Liver (tissue), 9 donors: Measurements from ENCODE around the gene CFAP300. TPM values are rescaled to one million over a fixed set of nuclear protein-coding genes. Genes with fewer than 3 reads are reported as not detected.

Experiments
- DNase-seq: peaks from one replicate; pipeline ENCODE4 v3.0.0-alpha.2; 2017; ENCODE audit warnings: low spot score
- H3K27ac ChIP-seq, 2 donors: one replicate each; pipeline ENCODE4 v1.7.0; 2013; ENCODE audit warnings: inconsistent platforms in 2 of 2, low read length in 2 of 2, control low read depth in 1 of 2, low read depth in 1 of 2, mild to moderate bottlenecking in 1 of 2
- H3K27me3 ChIP-seq, 4 donors: one replicate each; pipeline versions ENCODE4 v1.6.1 to v1.7.0; 2013; ENCODE audit warnings: low read length in 3 of 4, inconsistent platforms in 1 of 4, mild to moderate bottlenecking in 1 of 4, moderate library complexity in 1 of 4; ENCODE audit not compliant: control insufficient read depth in 4 of 4, insufficient read depth in 4 of 4
- H3K36me3 ChIP-seq, 4 donors: one replicate each; pipeline versions ENCODE4 v1.6.1 to v1.7.0; 2013; ENCODE audit warnings: low read length in 3 of 4, mild to moderate bottlenecking in 3 of 4, low read depth in 1 of 4, moderate library complexity in 1 of 4; ENCODE audit not compliant: control insufficient read depth in 4 of 4, insufficient read depth in 3 of 4
- H3K4me1 ChIP-seq, 4 donors: one replicate each; pipeline versions ENCODE4 v1.6.1 to v1.7.0; 2013; ENCODE audit warnings: low read length in 3 of 4, mild to moderate bottlenecking in 3 of 4, moderate library complexity in 1 of 4; ENCODE audit not compliant: control insufficient read depth in 4 of 4, insufficient read depth in 4 of 4
- H3K4me3 ChIP-seq, 3 donors: one replicate each; pipeline versions ENCODE4 v1.6.1 to v1.7.0; 2013; ENCODE audit warnings: low read length in 3 of 3, control low read depth in 1 of 3, low read depth in 1 of 3, mild to moderate bottlenecking in 1 of 3
- H3K9ac ChIP-seq, 2 donors: one replicate each; pipeline ENCODE4 v1.7.0; 2013; ENCODE audit warnings: low read length in 2 of 2, mild to moderate bottlenecking in 2 of 2, moderate library complexity in 2 of 2, control low read depth in 1 of 2, low read depth in 1 of 2
- H3K9me3 ChIP-seq, 4 donors: one replicate each; pipeline versions ENCODE4 v1.6.1 to v1.7.0; 2013; ENCODE audit warnings: low read length in 3 of 4; ENCODE audit not compliant: control insufficient read depth in 4 of 4
- EGR1 ChIP-seq, 2 donors: IDR thresholded peaks; 2 replicates each; pipeline ENCODE4 v1.6.1; 2016 to 2018; ENCODE audit warnings: antibody characterized with exemption in 2 of 2, low read depth in 2 of 2
- FOXA1 ChIP-seq: IDR thresholded peaks from 2 replicates; pipeline ENCODE4 v1.6.1; 2016; ENCODE audit warnings: antibody characterized with exemption
- FOXA2 ChIP-seq: IDR thresholded peaks from 2 replicates; pipeline ENCODE4 v1.6.1; 2016; ENCODE audit warnings: antibody characterized with exemption
- GABPA ChIP-seq, 2 donors: IDR thresholded peaks in 1 of 2; conservative IDR thresholded peaks in 1 of 2; 2 replicates each; pipeline ENCODE4 v1.6.1; 2016; ENCODE audit warnings: antibody characterized with exemption in 2 of 2, mild to moderate bottlenecking in 1 of 2, moderate library complexity in 1 of 2
- HNF4A ChIP-seq, 2 donors: conservative IDR thresholded peaks; 2 replicates each; pipeline ENCODE4 v1.6.1; 2016; ENCODE audit warnings: antibody characterized with exemption in 2 of 2, mild to moderate bottlenecking in 2 of 2
- HNF4G ChIP-seq: IDR thresholded peaks from 2 replicates; pipeline ENCODE4 v1.6.1; 2016; ENCODE audit warnings: antibody characterized with exemption
- JUND ChIP-seq, 2 donors: IDR thresholded peaks; 2 replicates each; pipeline ENCODE4 v1.6.1; 2016; ENCODE audit warnings: antibody characterized with exemption in 2 of 2
- NR2F2 ChIP-seq: IDR thresholded peaks from 2 replicates; pipeline ENCODE4 v1.6.1; 2016; ENCODE audit warnings: antibody characterized with exemption
- RAD21 ChIP-seq, 2 donors: IDR thresholded peaks; 2 replicates each; pipeline ENCODE4 v1.6.1; 2016; ENCODE audit warnings: antibody characterized with exemption in 2 of 2, mild to moderate bottlenecking in 2 of 2
- RXRA ChIP-seq, 2 donors: IDR thresholded peaks; 2 replicates each; pipeline ENCODE4 v1.6.1; 2017 to 2018; ENCODE audit warnings: antibody characterized with exemption in 2 of 2, mild to moderate bottlenecking in 1 of 2
- SP1 ChIP-seq: IDR thresholded peaks from 2 replicates; pipeline ENCODE4 v1.6.1; 2018; ENCODE audit warnings: antibody characterized with exemption, mild to moderate bottlenecking
- TAF1 ChIP-seq: conservative IDR thresholded peaks from 2 replicates; pipeline ENCODE4 v1.6.1; 2016; ENCODE audit warnings: antibody characterized with exemption, mild to moderate bottlenecking
- YY1 ChIP-seq: IDR thresholded peaks from 2 replicates; pipeline ENCODE4 v1.6.1; 2016; ENCODE audit warnings: antibody characterized with exemption, mild to moderate bottlenecking
- ZBTB33 ChIP-seq: IDR thresholded peaks from 2 replicates; pipeline ENCODE4 v1.6.1; 2016; ENCODE audit warnings: antibody characterized with exemption
- polyA plus RNA-seq, 2 donors: library from polyadenylated mRNA; stranded (reverse) in 1 of 2; unstranded in 1 of 2; fragments of 200-250 nt in 1 of 2; fragments of >200 nt in 1 of 2; fragmentation: Nextera tagmentation in 1 of 2; extraction: Ambion mirVana in 1 of 2; gene quantifications; one replicate each; pipeline versions ENCODE4 v1.2.1 to v1.2.3, GENCODE V29; 2013 to 2015
- total RNA-seq, 2 donors: library from RNA; depleted of rRNA; stranded (reverse); fragments of >200 nt; gene quantifications; one replicate each; pipeline ENCODE4 v1.2.3, GENCODE V29; 2014
- TF ChIP-seq, protein P1 (sequence below): IDR thresholded peaks from 2 replicates; pipeline ENCODE4 v1.6.1; 2016; ENCODE audit warnings: antibody characterized with exemption
- TF ChIP-seq, protein P2 (sequence below): IDR thresholded peaks from 2 replicates; pipeline ENCODE4 v1.6.1; 2016; ENCODE audit warnings: antibody characterized with exemption, mild to moderate bottlenecking
- TF ChIP-seq, protein P3 (sequence below): IDR thresholded peaks from 2 replicates; pipeline ENCODE4 v1.6.1; 2016; ENCODE audit warnings: antibody characterized with exemption
- TF ChIP-seq, protein P4 (sequence below): fragments of 150-350 bp; IDR thresholded peaks from 2 replicates; pipeline ENCODE4 v1.5.1; 2017; ENCODE audit warnings: improper control_type of control experiment, low read depth, low read length; ENCODE audit not compliant: missing input control
- donor health status: healthy.
- donor health status: healthy.
- donor health status: healthy.
- donor health status: healthy.
- donor health status: healthy.

Gene CFAP300
- total and polyA plus RNA-seq, 4 donors: 0.09 to 0.22 TPM; not detected in 2

DNA sequence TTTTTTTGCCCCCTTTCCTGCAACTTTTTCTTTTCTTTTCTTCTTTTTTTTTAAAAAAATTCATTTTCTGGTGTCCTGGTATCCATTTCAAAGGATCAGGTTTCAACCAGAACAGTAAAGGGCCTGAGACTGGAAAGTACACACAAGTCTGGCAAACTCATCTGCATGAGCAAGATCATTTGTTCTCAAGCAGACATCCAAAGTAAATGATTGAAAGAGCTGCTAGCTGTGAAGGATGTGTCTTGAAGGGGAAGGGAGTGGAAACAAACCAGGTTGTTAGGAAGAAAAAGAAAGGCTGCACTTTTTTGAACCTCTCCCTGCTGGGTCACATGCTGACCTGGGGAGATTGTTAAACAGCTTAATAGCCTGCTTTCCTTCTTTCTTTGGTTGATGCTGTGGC, 68.3 kb downstream of the CFAP300 start:
- Histone ChIP-seq H3K4me1 (peaks cover 8 to 34% (median 16%) of the 10 kb centered on the region in 4 donors), H3K9me3 (no peaks in the 10 kb centered on the region), H3K36me3 (no peaks in the 10 kb centered on the region), H3K4me3 (no peak overlapping the region), H3K27ac (no peak overlapping the region), H3K27me3 (no peaks in the 10 kb centered on the region), H3K9ac (no peak overlapping the region)
- TF ChIP-seq JUND (IDR thresholded peaks at IDR 0.05): no peak
- no peak for TF ChIP-seq FOXA1
- no peak for TF ChIP-seq GABPA (IDR thresholded peaks at IDR 0.05 in 1 of 2, conservative IDR thresholded peaks at IDR 0.05 in 1 of 2)
- TF ChIP-seq FOXA2: peak; percentile 40
- TF ChIP-seq TAF1: no peak
- TF ChIP-seq RAD21 (IDR thresholded peaks at IDR 0.05): peak in 1 of 2 donors; percentile 34
- TF ChIP-seq, protein P1, sequence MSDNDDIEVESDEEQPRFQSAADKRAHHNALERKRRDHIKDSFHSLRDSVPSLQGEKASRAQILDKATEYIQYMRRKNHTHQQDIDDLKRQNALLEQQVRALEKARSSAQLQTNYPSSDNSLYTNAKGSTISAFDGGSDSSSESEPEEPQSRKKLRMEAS: no peak
- no peak for TF ChIP-seq NR2F2
- peak in 1 of 2 donors; percentile 29 for TF ChIP-seq RXRA (IDR thresholded peaks at IDR 0.05)
- peak; percentile 50 for TF ChIP-seq YY1
- TF ChIP-seq ZBTB33: no peak
- no peak for TF ChIP-seq HNF4G
- TF ChIP-seq, protein P2, sequence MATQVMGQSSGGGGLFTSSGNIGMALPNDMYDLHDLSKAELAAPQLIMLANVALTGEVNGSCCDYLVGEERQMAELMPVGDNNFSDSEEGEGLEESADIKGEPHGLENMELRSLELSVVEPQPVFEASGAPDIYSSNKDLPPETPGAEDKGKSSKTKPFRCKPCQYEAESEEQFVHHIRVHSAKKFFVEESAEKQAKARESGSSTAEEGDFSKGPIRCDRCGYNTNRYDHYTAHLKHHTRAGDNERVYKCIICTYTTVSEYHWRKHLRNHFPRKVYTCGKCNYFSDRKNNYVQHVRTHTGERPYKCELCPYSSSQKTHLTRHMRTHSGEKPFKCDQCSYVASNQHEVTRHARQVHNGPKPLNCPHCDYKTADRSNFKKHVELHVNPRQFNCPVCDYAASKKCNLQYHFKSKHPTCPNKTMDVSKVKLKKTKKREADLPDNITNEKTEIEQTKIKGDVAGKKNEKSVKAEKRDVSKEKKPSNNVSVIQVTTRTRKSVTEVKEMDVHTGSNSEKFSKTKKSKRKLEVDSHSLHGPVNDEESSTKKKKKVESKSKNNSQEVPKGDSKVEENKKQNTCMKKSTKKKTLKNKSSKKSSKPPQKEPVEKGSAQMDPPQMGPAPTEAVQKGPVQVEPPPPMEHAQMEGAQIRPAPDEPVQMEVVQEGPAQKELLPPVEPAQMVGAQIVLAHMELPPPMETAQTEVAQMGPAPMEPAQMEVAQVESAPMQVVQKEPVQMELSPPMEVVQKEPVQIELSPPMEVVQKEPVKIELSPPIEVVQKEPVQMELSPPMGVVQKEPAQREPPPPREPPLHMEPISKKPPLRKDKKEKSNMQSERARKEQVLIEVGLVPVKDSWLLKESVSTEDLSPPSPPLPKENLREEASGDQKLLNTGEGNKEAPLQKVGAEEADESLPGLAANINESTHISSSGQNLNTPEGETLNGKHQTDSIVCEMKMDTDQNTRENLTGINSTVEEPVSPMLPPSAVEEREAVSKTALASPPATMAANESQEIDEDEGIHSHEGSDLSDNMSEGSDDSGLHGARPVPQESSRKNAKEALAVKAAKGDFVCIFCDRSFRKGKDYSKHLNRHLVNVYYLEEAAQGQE: no peak
- TF ChIP-seq EGR1 (IDR thresholded peaks at IDR 0.05; ENCODE audit: low read depth in 2 of 2): no peak
- TF ChIP-seq, protein P3, sequence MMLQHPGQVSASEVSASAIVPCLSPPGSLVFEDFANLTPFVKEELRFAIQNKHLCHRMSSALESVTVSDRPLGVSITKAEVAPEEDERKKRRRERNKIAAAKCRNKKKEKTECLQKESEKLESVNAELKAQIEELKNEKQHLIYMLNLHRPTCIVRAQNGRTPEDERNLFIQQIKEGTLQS: no peak
- peak; percentile 36 to 37 for TF ChIP-seq HNF4A (conservative IDR thresholded peaks at IDR 0.05)
- TF ChIP-seq SP1: peak; percentile 16
- TF ChIP-seq, protein P4, sequence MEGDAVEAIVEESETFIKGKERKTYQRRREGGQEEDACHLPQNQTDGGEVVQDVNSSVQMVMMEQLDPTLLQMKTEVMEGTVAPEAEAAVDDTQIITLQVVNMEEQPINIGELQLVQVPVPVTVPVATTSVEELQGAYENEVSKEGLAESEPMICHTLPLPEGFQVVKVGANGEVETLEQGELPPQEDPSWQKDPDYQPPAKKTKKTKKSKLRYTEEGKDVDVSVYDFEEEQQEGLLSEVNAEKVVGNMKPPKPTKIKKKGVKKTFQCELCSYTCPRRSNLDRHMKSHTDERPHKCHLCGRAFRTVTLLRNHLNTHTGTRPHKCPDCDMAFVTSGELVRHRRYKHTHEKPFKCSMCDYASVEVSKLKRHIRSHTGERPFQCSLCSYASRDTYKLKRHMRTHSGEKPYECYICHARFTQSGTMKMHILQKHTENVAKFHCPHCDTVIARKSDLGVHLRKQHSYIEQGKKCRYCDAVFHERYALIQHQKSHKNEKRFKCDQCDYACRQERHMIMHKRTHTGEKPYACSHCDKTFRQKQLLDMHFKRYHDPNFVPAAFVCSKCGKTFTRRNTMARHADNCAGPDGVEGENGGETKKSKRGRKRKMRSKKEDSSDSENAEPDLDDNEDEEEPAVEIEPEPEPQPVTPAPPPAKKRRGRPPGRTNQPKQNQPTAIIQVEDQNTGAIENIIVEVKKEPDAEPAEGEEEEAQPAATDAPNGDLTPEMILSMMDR: no peak
- DNase-seq: no peak
